Right lobe of liver (tissue), 4 donors: ENCODE results near the gene GOT1.

ENCODE experiments used
- POLR2A ChIP-seq: fragments of 450-650 bp; IDR thresholded peaks from one replicate; pipeline ENCODE4 v1.6.1; 2017; ENCODE audit warnings: antibody characterized with exemption, mild to moderate bottlenecking
- TF ChIP-seq, protein P1 (sequence below), 4 donors: fragments of 200-600 bp in 3 of 4; fragments of 450-650 bp in 1 of 4; IDR thresholded peaks; one replicate each; pipeline versions ENCODE4 v1.5.1 to v1.8.0; 2016 to 2022; ENCODE audit warnings: antibody characterized with exemption in 4 of 4, mild to moderate bottlenecking in 2 of 4
- donor health status: DM: no; HTN: no; CAD: no.
- donor health status: DM: no; HTN: no; CAD: no.
- donor health status: DM: no; HTN: yes; CAD: no.

- TF ChIP-seq, protein P1, sequence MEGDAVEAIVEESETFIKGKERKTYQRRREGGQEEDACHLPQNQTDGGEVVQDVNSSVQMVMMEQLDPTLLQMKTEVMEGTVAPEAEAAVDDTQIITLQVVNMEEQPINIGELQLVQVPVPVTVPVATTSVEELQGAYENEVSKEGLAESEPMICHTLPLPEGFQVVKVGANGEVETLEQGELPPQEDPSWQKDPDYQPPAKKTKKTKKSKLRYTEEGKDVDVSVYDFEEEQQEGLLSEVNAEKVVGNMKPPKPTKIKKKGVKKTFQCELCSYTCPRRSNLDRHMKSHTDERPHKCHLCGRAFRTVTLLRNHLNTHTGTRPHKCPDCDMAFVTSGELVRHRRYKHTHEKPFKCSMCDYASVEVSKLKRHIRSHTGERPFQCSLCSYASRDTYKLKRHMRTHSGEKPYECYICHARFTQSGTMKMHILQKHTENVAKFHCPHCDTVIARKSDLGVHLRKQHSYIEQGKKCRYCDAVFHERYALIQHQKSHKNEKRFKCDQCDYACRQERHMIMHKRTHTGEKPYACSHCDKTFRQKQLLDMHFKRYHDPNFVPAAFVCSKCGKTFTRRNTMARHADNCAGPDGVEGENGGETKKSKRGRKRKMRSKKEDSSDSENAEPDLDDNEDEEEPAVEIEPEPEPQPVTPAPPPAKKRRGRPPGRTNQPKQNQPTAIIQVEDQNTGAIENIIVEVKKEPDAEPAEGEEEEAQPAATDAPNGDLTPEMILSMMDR (IDR thresholded peaks at IDR 0.05): no peak
- no peak for TF ChIP-seq POLR2A
Observed at GRCh38 chr10:99375426-99375825, 55.0 kb downstream of the GOT1 start.
